Endometrial microvascular endothelial cells (primary cell): Measurements from ENCODE around the gene RBM3. TPM values are rescaled to one million over a fixed set of nuclear protein-coding genes. Genes with fewer than 3 reads are reported as not detected.

ENCODE experiments used
- in situ Hi-C: cut with HindIII; loops from 2 replicates; pipeline ENCODE4 v1.10.0; 2017; ENCODE audit warnings: low sequenced_read_pairs, low pct_unique_long_range_greater_than_20kb; ENCODE audit errors: inconsistent ontology term
- total RNA-seq: library from RNA; depleted of rRNA; stranded (reverse); fragments of >200 nt; gene quantifications from one replicate; pipeline ENCODE4 v1.2.3, GENCODE V29; 2015; ENCODE audit errors: inconsistent ontology term

RBM3 gene
- total RNA-seq, 1 donor from 2014 or later: 339 TPM

- in situ Hi-C loops: no loop called here
Measured at GRCh38 chrX:48573690-48574269, 504 bp upstream of the RBM3 start.

GRCh38 chrX:48575642-48576041, 1.4 kb downstream of the RBM3 start:
- in situ Hi-C loops: no loop called here

GRCh38 chrX:48576108-48576507, 1.8 kb downstream of the RBM3 start:
- in situ Hi-C loops: no loop called here

- in situ Hi-C loops: no loop called here
Measured at GRCh38 chrX:48578661-48579128, 4.4 kb downstream of the RBM3 start.

GRCh38 chrX:48579259-48579658, 5.0 kb downstream of the RBM3 start:
- in situ Hi-C loops: no loop called here

- in situ Hi-C loops: no loop called here
Measured at GRCh38 chrX:48580662-48581061, 6.4 kb downstream of the RBM3 start.

- in situ Hi-C loops: no loop called here
Measured at GRCh38 chrX:48584698-48585097, 10.4 kb downstream of the RBM3 start.

- in situ Hi-C loops: no loop called here
Measured at GRCh38 chrX:48589482-48590162, 15.3 kb downstream of the RBM3 start.

GRCh38 chrX:48590203-48591103, 16.2 kb downstream of the RBM3 start:
- in situ Hi-C loops: no loop called here

- in situ Hi-C loops: no loop called here
Measured at GRCh38 chrX:48591255-48591791, 17.0 kb downstream of the RBM3 start.

- in situ Hi-C loops: no loop called here
Measured at GRCh38 chrX:48592971-48593370, 18.7 kb downstream of the RBM3 start.

- in situ Hi-C loops: no loop called here
Measured at GRCh38 chrX:48595929-48596328, 21.6 kb downstream of the RBM3 start.

GRCh38 chrX:48597353-48598264, 23.3 kb downstream of the RBM3 start, which contains the start of gene WDR13:
Gene WDR13, plus strand, starts transcription at chrX:48597492. Its CDS starts 505 bp downstream, at chrX:48597997.
- in situ Hi-C loops: no loop called here

GRCh38 chrX:48598614-48599013, 24.3 kb downstream of the RBM3 start:
- in situ Hi-C loops: no loop called here

GRCh38 chrX:48599341-48599740, 25.1 kb downstream of the RBM3 start:
- in situ Hi-C loops: no loop called here

GRCh38 chrX:48600226-48600625, 25.9 kb downstream of the RBM3 start:
- in situ Hi-C loops: no loop called here

GRCh38 chrX:48601741-48602394, 27.6 kb downstream of the RBM3 start:
- in situ Hi-C loops: no loop called here

- in situ Hi-C loops: no loop called here
Measured at GRCh38 chrX:48604701-48605100, 30.4 kb downstream of the RBM3 start.
